ENCODE measurements around the gene TACC2. TPM values are rescaled to one million over a fixed set of nuclear protein-coding genes. Genes with fewer than 3 reads are reported as not detected.
A peak's percentile ranks its signal among the peaks of the same experiment; 100 is the strongest.

Gene TACC2
- total RNA-seq, 1 donor from 2014 or later = not detected

GRCh38 chr10:121975295-121976086 is 13.5 kb upstream of the TACC2 start:
- POLR2A ChIA-PET = interaction anchor here (1.4 kb wide), 1 partner anchor 48 kb away, joined by 6 read pairs; the partner anchor contains the start of gene ATE1
- CTCF ChIA-PET = no interaction called here
- TF ChIP-seq, protein P1, sequence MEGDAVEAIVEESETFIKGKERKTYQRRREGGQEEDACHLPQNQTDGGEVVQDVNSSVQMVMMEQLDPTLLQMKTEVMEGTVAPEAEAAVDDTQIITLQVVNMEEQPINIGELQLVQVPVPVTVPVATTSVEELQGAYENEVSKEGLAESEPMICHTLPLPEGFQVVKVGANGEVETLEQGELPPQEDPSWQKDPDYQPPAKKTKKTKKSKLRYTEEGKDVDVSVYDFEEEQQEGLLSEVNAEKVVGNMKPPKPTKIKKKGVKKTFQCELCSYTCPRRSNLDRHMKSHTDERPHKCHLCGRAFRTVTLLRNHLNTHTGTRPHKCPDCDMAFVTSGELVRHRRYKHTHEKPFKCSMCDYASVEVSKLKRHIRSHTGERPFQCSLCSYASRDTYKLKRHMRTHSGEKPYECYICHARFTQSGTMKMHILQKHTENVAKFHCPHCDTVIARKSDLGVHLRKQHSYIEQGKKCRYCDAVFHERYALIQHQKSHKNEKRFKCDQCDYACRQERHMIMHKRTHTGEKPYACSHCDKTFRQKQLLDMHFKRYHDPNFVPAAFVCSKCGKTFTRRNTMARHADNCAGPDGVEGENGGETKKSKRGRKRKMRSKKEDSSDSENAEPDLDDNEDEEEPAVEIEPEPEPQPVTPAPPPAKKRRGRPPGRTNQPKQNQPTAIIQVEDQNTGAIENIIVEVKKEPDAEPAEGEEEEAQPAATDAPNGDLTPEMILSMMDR (IDR thresholded peaks at IDR 0.05) = no peak
- Mint-ChIP-seq H3K9me3 (no peaks in the 10 kb centered on the region), H3K27ac (no peak overlapping the region), H3K36me3 (ENCODE audit: low read depth) (peaks cover 20% of the 10 kb centered on the region), H3K27me3 (no peaks in the 10 kb centered on the region), H3K4me3 (peak overlapping the region; percentile 79), H3K4me1 (peaks cover 26% of the 10 kb centered on the region)
- intact Hi-C loops (cut with micrococcal nuclease) = loop anchor here (1.0 to 2.0 kb wide), 3 partner anchors 47 to 1124 kb away; partner anchors contain the start of genes ATE1, PLEKHA1 and WDR11
- ATAC-seq (ENCODE audit: low read depth) = no peak
- no peak for DNase-seq

GRCh38 chr10:121976607-121977006 is 12.4 kb upstream of the TACC2 start:
- Mint-ChIP-seq H3K9me3 (no peaks in the 10 kb centered on the region), H3K27ac (no peak overlapping the region), H3K27me3 (no peaks in the 10 kb centered on the region), H3K36me3 (ENCODE audit: low read depth) (peaks cover 13% of the 10 kb centered on the region), H3K4me3 (peak overlapping the region; percentile 5), H3K4me1 (peaks cover 26% of the 10 kb centered on the region)
- intact Hi-C loops (cut with micrococcal nuclease) = no loop called here
- ChIA-PET CTCF (no interaction called here), POLR2A (no interaction called here)
- TF ChIP-seq, protein P1 (IDR thresholded peaks at IDR 0.05) = no peak
- DNase-seq (no peak), ATAC-seq (ENCODE audit: low read depth) (no peak)

- H3K27me3 Mint-ChIP-seq = no peaks in the 10 kb centered on the region
- H3K4me1 Mint-ChIP-seq = peaks cover 13% of the 10 kb centered on the region
- no peaks in the 10 kb centered on the region for H3K9me3 Mint-ChIP-seq
- intact Hi-C loops (cut with micrococcal nuclease) = no loop called here
- TF ChIP-seq, protein P1 (IDR thresholded peaks at IDR 0.05) = no peak
- ATAC-seq (ENCODE audit: low read depth) (no peak), DNase-seq (no peak)
- CTCF ChIA-PET = no interaction called here
- H3K4me3 Mint-ChIP-seq = no peak overlapping the region
- H3K27ac Mint-ChIP-seq = no peak overlapping the region
- POLR2A ChIA-PET = no interaction called here
- H3K36me3 Mint-ChIP-seq (ENCODE audit: low read depth) = peaks cover under 1% of the 10 kb centered on the region
Observed at GRCh38 chr10:121978511-121978910, 10.5 kb upstream of the TACC2 start.

GRCh38 chr10:121981346-121981745 is 7.6 kb upstream of the TACC2 start:
- peaks cover 4% of the 10 kb centered on the region for H3K36me3 Mint-ChIP-seq (ENCODE audit: low read depth)
- DNase-seq = no peak
- ChIA-PET CTCF (no interaction called here), POLR2A (no interaction called here)
- intact Hi-C loops (cut with micrococcal nuclease) = no loop called here
- no peak overlapping the region for H3K27ac Mint-ChIP-seq
- peaks cover 13% of the 10 kb centered on the region for H3K9me3 Mint-ChIP-seq
- H3K4me3 Mint-ChIP-seq = no peak overlapping the region
- TF ChIP-seq, protein P1 (IDR thresholded peaks at IDR 0.05) = no peak
- H3K27me3 Mint-ChIP-seq = no peaks in the 10 kb centered on the region
- no peaks in the 10 kb centered on the region for H3K4me1 Mint-ChIP-seq
- no peak for ATAC-seq (ENCODE audit: low read depth)

GRCh38 chr10:121983852-121984251 is 5.1 kb upstream of the TACC2 start:
- CTCF ChIA-PET = no interaction called here
- Mint-ChIP-seq H3K36me3 (ENCODE audit: low read depth) (peaks cover 6% of the 10 kb centered on the region), H3K4me3 (no peak overlapping the region), H3K9me3 (peaks cover 16% of the 10 kb centered on the region), H3K4me1 (no peaks in the 10 kb centered on the region), H3K27ac (no peak overlapping the region), H3K27me3 (peaks cover 9% of the 10 kb centered on the region)
- intact Hi-C loops (cut with micrococcal nuclease) = no loop called here
- no peak for ATAC-seq (ENCODE audit: low read depth)
- DNase-seq = no peak
- TF ChIP-seq, protein P1 (IDR thresholded peaks at IDR 0.05) = no peak
- POLR2A ChIA-PET = no interaction called here
